C4-2B (cell line): ENCODE measurements around the gene MKNK1.

ENCODE experiments used
- CTCF ChIP-seq: fragments of 450-650 bp; conservative IDR thresholded peaks from 2 replicates; pipeline ENCODE4 v1.5.1; 2017; ENCODE audit warnings: mild to moderate bottlenecking
- ZFX ChIP-seq: fragments of 450-650 bp; IDR thresholded peaks from 2 replicates; pipeline ENCODE4 v1.6.1; 2017

DNA sequence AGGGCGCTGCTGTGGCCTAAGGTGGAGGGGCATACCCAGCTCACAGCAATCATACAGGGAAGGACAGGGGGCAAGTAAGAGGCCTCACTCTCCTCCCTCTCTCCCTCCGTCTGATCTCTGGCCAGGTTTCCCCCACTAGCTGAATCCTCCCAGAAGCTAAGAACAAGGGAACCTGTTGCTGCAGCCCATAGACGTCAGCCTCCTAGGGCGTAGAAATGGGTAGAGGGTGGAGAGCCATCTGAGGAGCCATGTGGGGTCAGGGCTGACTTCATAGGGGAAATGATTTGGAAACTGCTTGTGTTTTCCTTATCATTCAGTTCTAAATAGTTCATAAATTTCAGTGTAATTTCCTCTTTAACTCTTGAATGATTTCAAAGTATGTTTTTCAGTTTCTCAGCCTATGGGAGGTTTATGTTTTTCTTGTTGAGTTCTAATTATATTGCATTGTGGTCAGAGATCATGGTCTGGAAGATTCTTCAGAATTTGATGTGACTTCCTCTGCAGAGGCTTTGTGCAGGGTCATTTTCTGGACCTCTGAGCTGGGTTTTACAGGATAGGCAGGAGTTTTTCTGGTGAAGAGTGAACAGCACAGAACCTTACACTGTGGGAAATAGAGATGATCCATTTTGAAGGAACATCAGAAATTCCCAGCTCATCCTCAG lies 14.8 kb upstream of the MKNK1 start:
- TF ChIP-seq CTCF (no peak), ZFX (no peak)
